Fibroblast of mammary gland (primary cell): Measurements from ENCODE around the gene PTOV1.
"Not testable (repeated sequence)": the region's sequence is repeated elsewhere in the genome, so short reads cannot be mapped to it uniquely, and the experiment has no call there.

Experiments
- DNase-seq: peaks from one replicate; pipeline ENCODE4 v3.0.0-alpha.2; 2010; ENCODE audit warnings: low read depth
- H3K4me3 ChIP-seq: 2 replicates; pipeline ENCODE4 v1.5.1; 2011; ENCODE audit warnings: low read depth, mild to moderate bottlenecking, low read length, moderate library complexity; ENCODE audit not compliant: control insufficient read depth
- TF ChIP-seq, protein P1 (sequence below): conservative IDR thresholded peaks from 2 replicates; pipeline ENCODE4 v1.5.1; 2011; ENCODE audit warnings: low read depth, low read length, inconsistent platforms; ENCODE audit not compliant: control insufficient read depth, insufficient read depth

PTOV1 gene

GRCh38 chr19:49818649-49819370 is 32.1 kb upstream of the PTOV1 start:
- peak overlapping the region; percentile 96 for H3K4me3 ChIP-seq
- TF ChIP-seq, protein P1, sequence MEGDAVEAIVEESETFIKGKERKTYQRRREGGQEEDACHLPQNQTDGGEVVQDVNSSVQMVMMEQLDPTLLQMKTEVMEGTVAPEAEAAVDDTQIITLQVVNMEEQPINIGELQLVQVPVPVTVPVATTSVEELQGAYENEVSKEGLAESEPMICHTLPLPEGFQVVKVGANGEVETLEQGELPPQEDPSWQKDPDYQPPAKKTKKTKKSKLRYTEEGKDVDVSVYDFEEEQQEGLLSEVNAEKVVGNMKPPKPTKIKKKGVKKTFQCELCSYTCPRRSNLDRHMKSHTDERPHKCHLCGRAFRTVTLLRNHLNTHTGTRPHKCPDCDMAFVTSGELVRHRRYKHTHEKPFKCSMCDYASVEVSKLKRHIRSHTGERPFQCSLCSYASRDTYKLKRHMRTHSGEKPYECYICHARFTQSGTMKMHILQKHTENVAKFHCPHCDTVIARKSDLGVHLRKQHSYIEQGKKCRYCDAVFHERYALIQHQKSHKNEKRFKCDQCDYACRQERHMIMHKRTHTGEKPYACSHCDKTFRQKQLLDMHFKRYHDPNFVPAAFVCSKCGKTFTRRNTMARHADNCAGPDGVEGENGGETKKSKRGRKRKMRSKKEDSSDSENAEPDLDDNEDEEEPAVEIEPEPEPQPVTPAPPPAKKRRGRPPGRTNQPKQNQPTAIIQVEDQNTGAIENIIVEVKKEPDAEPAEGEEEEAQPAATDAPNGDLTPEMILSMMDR = no peak
- no peak for DNase-seq

- not testable (repeated sequence) for H3K4me3 ChIP-seq, DNase-seq
These were observed 31.4 kb upstream of the PTOV1 start for GRCh38 chr19:49819452-49820115.

DNA sequence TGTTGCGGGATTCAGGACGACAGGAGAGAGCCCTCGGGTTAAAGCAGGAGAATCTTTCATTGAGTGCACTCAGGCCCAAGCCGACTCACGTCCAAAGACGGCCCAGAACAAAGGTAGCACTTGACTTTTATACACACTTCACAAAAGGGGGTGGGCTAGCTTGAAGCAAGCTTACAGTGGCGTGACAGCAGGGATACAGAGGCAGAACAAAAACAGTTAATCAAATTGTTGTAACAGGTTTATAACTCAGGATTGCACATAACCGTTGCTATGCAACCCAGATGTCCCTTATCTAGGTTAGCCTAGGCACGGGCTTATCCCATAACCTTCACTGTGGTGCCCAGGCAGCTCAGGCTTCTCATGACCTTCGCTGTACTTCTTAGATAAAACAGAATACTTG is 30.8 kb upstream of the PTOV1 start:
- TF ChIP-seq, protein P1 = no peak
- no peak for DNase-seq
- no peak overlapping the region for H3K4me3 ChIP-seq

- no peak for DNase-seq
These were observed 27.5 kb upstream of the PTOV1 start for GRCh38 chr19:49823472-49823871.

DNA sequence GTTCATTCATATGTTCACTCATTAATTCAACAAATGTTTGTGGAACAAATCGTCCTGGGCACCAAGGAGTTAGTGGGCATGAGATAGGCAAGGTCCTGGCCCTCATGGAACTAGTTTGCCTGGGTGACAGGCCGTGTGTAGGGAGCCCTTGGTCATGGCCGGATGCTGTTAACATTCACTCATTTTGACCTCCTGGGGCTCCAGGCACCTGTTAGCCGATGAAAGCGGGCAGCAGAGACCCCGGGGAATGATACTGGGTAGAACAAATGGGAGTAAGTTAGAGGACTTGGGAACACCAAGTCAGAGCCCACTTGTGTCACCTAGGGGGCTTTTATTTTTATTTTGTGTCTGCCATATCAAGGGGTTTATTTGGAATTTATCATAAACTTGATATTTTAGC is 26.3 kb upstream of the PTOV1 start:
- no peak for DNase-seq
- no peak overlapping the region for H3K4me3 ChIP-seq
- TF ChIP-seq, protein P1 = no peak

More at GRCh38 chr19:49823472-49823871, 27.5 kb upstream of the PTOV1 start:
- no peak overlapping the region for H3K4me3 ChIP-seq
- TF ChIP-seq, protein P1 = no peak

GRCh38 chr19:49827034-49827433 is 23.9 kb upstream of the PTOV1 start:
- no peak overlapping the region for H3K4me3 ChIP-seq
- DNase-seq = no peak
- TF ChIP-seq, protein P1 = no peak

DNA sequence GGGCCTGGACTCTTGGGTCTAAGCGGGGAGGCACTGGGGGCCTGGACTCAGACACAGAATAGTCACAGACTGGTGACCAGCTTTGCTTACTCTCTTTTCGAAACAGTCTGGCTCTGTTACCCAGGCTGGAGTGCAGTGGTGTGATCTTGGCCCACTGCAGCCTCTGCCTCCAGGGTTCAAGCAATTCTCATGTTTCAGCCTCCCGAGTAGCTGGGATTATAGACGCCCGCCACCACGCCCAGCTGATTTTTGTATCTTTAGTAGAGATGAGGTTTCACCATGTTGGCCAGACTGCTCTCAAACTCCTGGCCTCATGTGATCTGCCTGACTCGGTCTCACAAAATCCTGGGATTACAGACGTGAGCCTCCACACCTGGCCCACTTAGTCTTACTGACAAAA is 21.8 kb upstream of the PTOV1 start:
- TF ChIP-seq, protein P1 = no peak
- no peak overlapping the region for H3K4me3 ChIP-seq
- DNase-seq = no peak
